ENCODE data around the gene GALNT2.

DNA sequence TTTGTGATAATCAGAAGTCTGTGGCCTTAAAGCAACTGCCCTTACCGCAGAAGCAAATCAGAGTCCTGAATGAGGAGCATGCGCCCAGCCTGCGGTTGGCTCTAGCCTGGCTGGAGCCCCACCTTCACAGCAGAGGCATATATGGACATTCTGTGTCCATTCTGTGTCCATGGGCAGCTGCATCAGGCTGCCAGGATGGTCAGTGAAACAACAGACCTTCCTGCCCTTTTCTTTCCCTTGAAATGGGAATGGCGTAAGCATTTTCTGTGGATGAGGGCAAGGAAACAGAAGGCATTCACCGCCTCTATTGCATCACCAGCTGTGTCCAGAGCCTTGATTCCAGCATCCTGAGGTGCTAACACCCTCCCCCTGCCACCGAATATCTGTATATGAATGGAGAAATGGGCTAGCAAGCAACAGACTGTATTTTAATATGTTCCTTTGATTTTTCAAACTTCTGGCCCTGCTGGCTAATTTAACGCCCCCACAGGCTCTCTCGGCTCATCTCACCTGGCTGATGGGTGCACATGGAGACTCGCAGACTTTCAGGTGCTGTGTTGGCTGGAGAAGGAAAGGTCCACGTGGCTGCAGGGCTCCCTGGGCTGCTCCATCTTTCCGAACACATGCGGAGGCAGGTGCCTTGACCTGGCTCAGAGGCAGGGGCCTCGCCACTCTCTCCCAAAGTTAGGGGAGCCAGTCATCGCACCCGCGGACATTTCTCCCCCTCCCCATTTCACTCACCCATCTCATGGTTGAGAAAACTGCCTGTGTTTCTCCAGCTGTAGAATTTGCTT is 159.2 kb downstream of the GALNT2 start:
- TF ChIP-seq, protein P1, sequence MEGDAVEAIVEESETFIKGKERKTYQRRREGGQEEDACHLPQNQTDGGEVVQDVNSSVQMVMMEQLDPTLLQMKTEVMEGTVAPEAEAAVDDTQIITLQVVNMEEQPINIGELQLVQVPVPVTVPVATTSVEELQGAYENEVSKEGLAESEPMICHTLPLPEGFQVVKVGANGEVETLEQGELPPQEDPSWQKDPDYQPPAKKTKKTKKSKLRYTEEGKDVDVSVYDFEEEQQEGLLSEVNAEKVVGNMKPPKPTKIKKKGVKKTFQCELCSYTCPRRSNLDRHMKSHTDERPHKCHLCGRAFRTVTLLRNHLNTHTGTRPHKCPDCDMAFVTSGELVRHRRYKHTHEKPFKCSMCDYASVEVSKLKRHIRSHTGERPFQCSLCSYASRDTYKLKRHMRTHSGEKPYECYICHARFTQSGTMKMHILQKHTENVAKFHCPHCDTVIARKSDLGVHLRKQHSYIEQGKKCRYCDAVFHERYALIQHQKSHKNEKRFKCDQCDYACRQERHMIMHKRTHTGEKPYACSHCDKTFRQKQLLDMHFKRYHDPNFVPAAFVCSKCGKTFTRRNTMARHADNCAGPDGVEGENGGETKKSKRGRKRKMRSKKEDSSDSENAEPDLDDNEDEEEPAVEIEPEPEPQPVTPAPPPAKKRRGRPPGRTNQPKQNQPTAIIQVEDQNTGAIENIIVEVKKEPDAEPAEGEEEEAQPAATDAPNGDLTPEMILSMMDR (conservative IDR thresholded peaks at IDR 0.05; ENCODE audit: low read depth in 2 of 2): no peak
- TF ChIP-seq EZH2phosphoT487 (IDR thresholded peaks at IDR 0.05; ENCODE audit: unreplicated experiment) (no peak), EZH2 (IDR thresholded peaks at IDR 0.05; ENCODE audit: low read depth, unreplicated experiment) (no peak), POLR2AphosphoS5 (IDR thresholded peaks at IDR 0.05; ENCODE audit: low read depth) (no peak), CREB1 (CRISPR knock-in tag; IDR thresholded peaks at IDR 0.05; ENCODE audit: low read depth) (no peak), NANOG (IDR thresholded peaks at IDR 0.05; ENCODE audit: borderline replicate concordance) (no peak), ZNF114 (CRISPR knock-in tag; IDR thresholded peaks at IDR 0.05) (no peak), JUNB (IDR thresholded peaks at IDR 0.05; ENCODE audit: unreplicated experiment) (no peak), STAT1 (IDR thresholded peaks at IDR 0.05; ENCODE audit: unreplicated experiment) (no peak)
- TF ChIP-seq, protein P2, sequence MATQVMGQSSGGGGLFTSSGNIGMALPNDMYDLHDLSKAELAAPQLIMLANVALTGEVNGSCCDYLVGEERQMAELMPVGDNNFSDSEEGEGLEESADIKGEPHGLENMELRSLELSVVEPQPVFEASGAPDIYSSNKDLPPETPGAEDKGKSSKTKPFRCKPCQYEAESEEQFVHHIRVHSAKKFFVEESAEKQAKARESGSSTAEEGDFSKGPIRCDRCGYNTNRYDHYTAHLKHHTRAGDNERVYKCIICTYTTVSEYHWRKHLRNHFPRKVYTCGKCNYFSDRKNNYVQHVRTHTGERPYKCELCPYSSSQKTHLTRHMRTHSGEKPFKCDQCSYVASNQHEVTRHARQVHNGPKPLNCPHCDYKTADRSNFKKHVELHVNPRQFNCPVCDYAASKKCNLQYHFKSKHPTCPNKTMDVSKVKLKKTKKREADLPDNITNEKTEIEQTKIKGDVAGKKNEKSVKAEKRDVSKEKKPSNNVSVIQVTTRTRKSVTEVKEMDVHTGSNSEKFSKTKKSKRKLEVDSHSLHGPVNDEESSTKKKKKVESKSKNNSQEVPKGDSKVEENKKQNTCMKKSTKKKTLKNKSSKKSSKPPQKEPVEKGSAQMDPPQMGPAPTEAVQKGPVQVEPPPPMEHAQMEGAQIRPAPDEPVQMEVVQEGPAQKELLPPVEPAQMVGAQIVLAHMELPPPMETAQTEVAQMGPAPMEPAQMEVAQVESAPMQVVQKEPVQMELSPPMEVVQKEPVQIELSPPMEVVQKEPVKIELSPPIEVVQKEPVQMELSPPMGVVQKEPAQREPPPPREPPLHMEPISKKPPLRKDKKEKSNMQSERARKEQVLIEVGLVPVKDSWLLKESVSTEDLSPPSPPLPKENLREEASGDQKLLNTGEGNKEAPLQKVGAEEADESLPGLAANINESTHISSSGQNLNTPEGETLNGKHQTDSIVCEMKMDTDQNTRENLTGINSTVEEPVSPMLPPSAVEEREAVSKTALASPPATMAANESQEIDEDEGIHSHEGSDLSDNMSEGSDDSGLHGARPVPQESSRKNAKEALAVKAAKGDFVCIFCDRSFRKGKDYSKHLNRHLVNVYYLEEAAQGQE (IDR thresholded peaks at IDR 0.05; ENCODE audit: unreplicated experiment): no peak
- TF ChIP-seq, protein P3, sequence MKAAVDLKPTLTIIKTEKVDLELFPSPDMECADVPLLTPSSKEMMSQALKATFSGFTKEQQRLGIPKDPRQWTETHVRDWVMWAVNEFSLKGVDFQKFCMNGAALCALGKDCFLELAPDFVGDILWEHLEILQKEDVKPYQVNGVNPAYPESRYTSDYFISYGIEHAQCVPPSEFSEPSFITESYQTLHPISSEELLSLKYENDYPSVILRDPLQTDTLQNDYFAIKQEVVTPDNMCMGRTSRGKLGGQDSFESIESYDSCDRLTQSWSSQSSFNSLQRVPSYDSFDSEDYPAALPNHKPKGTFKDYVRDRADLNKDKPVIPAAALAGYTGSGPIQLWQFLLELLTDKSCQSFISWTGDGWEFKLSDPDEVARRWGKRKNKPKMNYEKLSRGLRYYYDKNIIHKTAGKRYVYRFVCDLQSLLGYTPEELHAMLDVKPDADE (IDR thresholded peaks at IDR 0.05): no peak

Data from GM23338 (cell line).